HepG2 (cell line): ENCODE measurements around the gene MMP19. TPM values are rescaled to one million over a fixed set of nuclear protein-coding genes. Genes with fewer than 3 reads are reported as not detected.

Experiments
- ATAC-seq: fragments of 200-7000 bp; cut with Tn5 transposase; 3 replicates; pipeline ENCODE4 v1.9.1; 2020; ENCODE audit warnings: mild to moderate bottlenecking, moderate library complexity
- BruUV-seq: library from RNA; stranded (reverse); fragments of 400-500 nt; replicated peaks from 2 replicates; lab custom pipeline; 2021; lab: Mats Ljungman, UMichigan
- CTCF ChIA-PET: fragments of 300-600 bp; formaldehyde crosslinking; extraction: SDS; loops from one replicate; lab custom pipeline; 2021; ENCODE audit warnings: low total read pairs, inconsistent platforms, low intra/inter-chr PET ratio; lab: Yijun Ruan, JAX
- POLR2A ChIA-PET: fragments of 350-600 bp; sonication (Branson Sonifier 250); formaldehyde crosslinking; loops from one replicate; lab custom pipeline; 2020; ENCODE audit warnings: antibody characterized with exemption, inconsistent platforms; lab: Yijun Ruan, JAX
- DNase-seq: peaks from one replicate; pipeline ENCODE4 v3.0.0-alpha.2; 2015; ENCODE audit warnings: low spot score
- FAIRE-seq: peaks from 3 replicates; lab custom pipeline; 2011; peaks lifted over from hg19 to GRCh38; lab: Jason Lieb, UNC
- H2AFZ ChIP-seq: one replicate; pipeline ENCODE4 v1.6.1; 2011; ENCODE audit warnings: low read length, inconsistent platforms
- H3K27ac ChIP-seq: fragments of 300-600 bp; 3 replicates; pipeline ENCODE4 v1.8.0; 2011; ENCODE audit warnings: mixed run types, mild to moderate bottlenecking, mixed read lengths, low read length, inconsistent platforms; ENCODE audit not compliant: insufficient read depth; ENCODE audit errors: extremely low read length
- H3K27me3 ChIP-seq, 2 experiments: fragments of 200-600 bp in 1 of 2; 2 replicates in 1 of 2; 3 replicates in 1 of 2; pipeline versions ENCODE4 v1.6.0 to v1.8.0; 2011; ENCODE audit warnings: low read length in 2 of 2, mild to moderate bottlenecking in 2 of 2, moderate library complexity in 2 of 2, inconsistent platforms in 1 of 2; ENCODE audit not compliant: insufficient read depth in 2 of 2, control insufficient read depth in 1 of 2
- H3K36me3 ChIP-seq, 2 experiments: fragments of 200-600 bp in 1 of 2; replicated peaks in 1 of 2; 2 replicates in 1 of 2; 3 replicates in 1 of 2; pipeline versions ENCODE4 v1.5.1 to v1.8.0; 2011; ENCODE audit warnings: low read length in 2 of 2, inconsistent platforms in 1 of 2; ENCODE audit not compliant: insufficient read depth in 2 of 2, control insufficient read depth in 1 of 2
- H3K4me1 ChIP-seq: 2 replicates; pipeline ENCODE4 v1.5.1; 2012; ENCODE audit warnings: low read length, inconsistent platforms; ENCODE audit not compliant: insufficient read depth
- H3K4me2 ChIP-seq: 2 replicates; pipeline ENCODE4 v1.6.0; 2011; ENCODE audit warnings: low read depth, low read length, inconsistent platforms
- H3K4me3 ChIP-seq, 3 experiments: fragments of 200-600 bp in 1 of 3; sonication (generic), shearing (Covaris generic) in 1 of 3; replicated peaks in 1 of 3; 2 replicates each; pipeline ENCODE4 v1.5.1; 2011 to 2016; ENCODE audit warnings: low read length in 3 of 3, inconsistent platforms in 2 of 3, low read depth in 2 of 3, mild to moderate bottlenecking in 2 of 3, control low read depth in 1 of 3, mixed read lengths in 1 of 3; ENCODE audit not compliant: insufficient read depth in 1 of 3
- H3K79me2 ChIP-seq: one replicate; pipeline ENCODE4 v1.6.1; 2011; ENCODE audit warnings: low read length, inconsistent platforms; ENCODE audit not compliant: insufficient read depth
- H3K9ac ChIP-seq: 2 replicates; pipeline ENCODE4 v1.6.0; 2011; ENCODE audit warnings: mild to moderate bottlenecking, low read depth, low read length, inconsistent platforms; ENCODE audit not compliant: insufficient read depth
- H3K9me3 ChIP-seq: 2 replicates; pipeline ENCODE4 v1.5.1; 2012; ENCODE audit warnings: mild to moderate bottlenecking, low read length
- H4K20me1 ChIP-seq: 2 replicates; pipeline ENCODE4 v1.6.0; 2011; ENCODE audit warnings: inconsistent platforms, mild to moderate bottlenecking, low read length, moderate library complexity; ENCODE audit not compliant: insufficient read depth
- CREB3 ChIP-seq: sonication (generic); formaldehyde crosslinking; IDR thresholded peaks from 2 replicates; pipeline ENCODE4 v1.5.0; 2020; ENCODE audit warnings: missing genetic modification reagents
- GMEB2 ChIP-seq: IDR thresholded peaks from 2 replicates; pipeline ENCODE4 v1.6.1; 2016; ENCODE audit warnings: missing biosample characterization, missing genetic modification reagents, low read depth
- HOXA5 ChIP-seq: sonication (generic); formaldehyde crosslinking; IDR thresholded peaks from 2 replicates; pipeline ENCODE4 v1.4.0; 2020; ENCODE audit warnings: missing genetic modification reagents
- PLRG1 ChIP-seq: fragments of 450-650 bp; conservative IDR thresholded peaks from 2 replicates; pipeline ENCODE4 v1.6.1; 2016
- SALL1 ChIP-seq: sonication (generic); formaldehyde crosslinking; IDR thresholded peaks from 2 replicates; pipeline ENCODE4 v1.8.0; 2022; ENCODE audit warnings: mild to moderate bottlenecking, missing genetic modification reagents
- ZNF230 ChIP-seq: sonication (generic); formaldehyde crosslinking; IDR thresholded peaks from 2 replicates; pipeline ENCODE4 v1.4.0; 2020; ENCODE audit warnings: mild to moderate bottlenecking, missing genetic modification reagents
- ZNF253 ChIP-seq: sonication (generic); formaldehyde crosslinking; IDR thresholded peaks from 2 replicates; pipeline ENCODE4 v1.8.0; 2022; ENCODE audit warnings: mild to moderate bottlenecking, missing genetic modification reagents, borderline replicate concordance
- ZNF782 ChIP-seq: sonication (generic); formaldehyde crosslinking; IDR thresholded peaks from 2 replicates; pipeline ENCODE4 v1.4.0; 2020; ENCODE audit warnings: missing genetic modification reagents, mild to moderate bottlenecking, borderline replicate concordance
- WGBS: methylation state at CpG from one replicate; pipeline ENCODE4 v1.1.6; 2017; ENCODE audit warnings: low lambda C conversion rate; 5-methylcytosine and 5-hydroxymethylcytosine counted together
- in situ Hi-C: cut with HindIII; loops from 2 replicates; pipeline ENCODE4 v1.10.0; 2017; ENCODE audit warnings: low pct_unique_long_range_greater_than_20kb; ENCODE audit not compliant: extremely low pct_ligation_motif_present
- intact Hi-C: fragments of 100-400 bp; cut with micrococcal nuclease; formaldehyde crosslinking; loops from one replicate; pipeline ENCODE4 v1.10.0; 2022; ENCODE audit not compliant: unreplicated experiment
- polyA plus RNA-seq, 8 experiments: library from polyadenylated mRNA; depleted of rRNA in 3 of 8; stranded (reverse) in 7 of 8; unstranded in 1 of 8; fragments of >200 nt; fragmentation: Illumina TruSeq in 4 of 8; extraction: Trizol in 4 of 8; gene quantifications; 2 replicates each; pipeline versions ENCODE4 v1.2.1 to v1.2.3, GENCODE V29; 2011 to 2016; ENCODE audit warnings: low read depth in 4 of 8, missing spikeins in 1 of 8, mixed read lengths in 1 of 8; ENCODE audit not compliant: insufficient read depth in 1 of 8
- total RNA-seq, 5 experiments: library from RNA; depleted of rRNA; stranded (reverse); fragments of >200 nt; fragmentation: Illumina TruSeq; extraction: Trizol; gene quantifications; 2 replicates each; pipeline ENCODE4 v1.2.3, GENCODE V29; 2016; ENCODE audit warnings: low read depth in 1 of 5
- TF ChIP-seq, protein P1 (sequence below): sonication (generic); formaldehyde crosslinking; IDR thresholded peaks from 2 replicates; pipeline ENCODE4 v1.4.0; 2020; ENCODE audit warnings: missing genetic modification reagents
- TF ChIP-seq, protein P2 (sequence below): sonication (generic); formaldehyde crosslinking; IDR thresholded peaks from 2 replicates; pipeline ENCODE4 v1.4.0; 2020; ENCODE audit warnings: missing genetic modification reagents

The MMP19 gene
- total and polyA plus RNA-seq, 2 of the 13 experiments (the other 11 are each of a cell fraction or from before 2014, with no cell fraction given) = 0.07 to 0.08 TPM

DNA sequence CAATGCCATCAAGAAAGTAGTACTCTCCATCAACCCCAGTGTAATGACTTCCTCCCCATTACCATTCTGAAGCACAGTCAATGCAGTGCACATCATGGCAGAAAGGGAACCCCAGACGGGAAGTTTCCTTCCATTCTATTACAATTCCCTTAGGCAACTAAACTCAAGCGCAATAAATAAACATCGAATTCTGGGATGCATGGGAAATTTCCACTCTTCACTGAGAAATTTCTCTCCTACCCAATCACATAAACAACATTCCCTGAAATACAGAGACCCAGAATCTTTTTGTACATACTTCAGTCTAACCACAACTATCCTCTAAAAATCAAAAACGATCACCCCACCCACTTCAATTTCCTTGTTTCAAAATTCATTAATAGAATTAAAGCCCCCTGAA, 45.2 kb downstream of the MMP19 start:
- Histone ChIP-seq H4K20me1 (no peaks in the 10 kb centered on the region; the same call in 1 of the 2 replicates), H3K36me3 (peaks cover 11 to 88% of the 10 kb centered on the region in 2 experiments), H3K4me2 (no peak overlapping the region), H3K4me3 (no peak overlapping the region), H3K9ac (no peak overlapping the region), H3K27me3 (no peaks in the 10 kb centered on the region), H3K79me2 (no peaks in the 10 kb centered on the region), H2AFZ (no peak overlapping the region), H3K9me3 (no peaks in the 10 kb centered on the region), H3K27ac (no peak overlapping the region), H3K4me1 (no peaks in the 10 kb centered on the region)
- TSS peak; percentile 9 for BruUV-seq
- FAIRE-seq (no peak), DNase-seq (no peak), ATAC-seq (no peak)
- in situ Hi-C loops (loop anchor here (5.0 kb wide), 1 partner anchor 60 kb away; no protein-coding TSS in a partner anchor), intact Hi-C loops (loop anchor here (1.0 kb wide), 1 partner anchor 58 kb away; no protein-coding TSS in a partner anchor)
- ChIA-PET CTCF (interaction anchor here (2.0 kb wide), 1 partner anchor 59 kb away, joined by 15 read pairs; no protein-coding TSS in a partner anchor), POLR2A (interaction anchor here (1.0 to 1.2 kb wide), 3 partner anchors 20 to 59 kb away, joined by 3 read pairs; partner anchors contain the start of genes DNAJC14, ORMDL2 and SARNP)
- WGBS = 97% methylated on average over 4 of the region's 4 CpGs
- TF ChIP-seq CREB3 (CRISPR knock-in tag) = no peak
- TF ChIP-seq PLRG1 = no peak
- TF ChIP-seq SALL1 (CRISPR knock-in tag) = no peak
- no peak for TF ChIP-seq ZNF230 (CRISPR knock-in tag)
- TF ChIP-seq, protein P1, sequence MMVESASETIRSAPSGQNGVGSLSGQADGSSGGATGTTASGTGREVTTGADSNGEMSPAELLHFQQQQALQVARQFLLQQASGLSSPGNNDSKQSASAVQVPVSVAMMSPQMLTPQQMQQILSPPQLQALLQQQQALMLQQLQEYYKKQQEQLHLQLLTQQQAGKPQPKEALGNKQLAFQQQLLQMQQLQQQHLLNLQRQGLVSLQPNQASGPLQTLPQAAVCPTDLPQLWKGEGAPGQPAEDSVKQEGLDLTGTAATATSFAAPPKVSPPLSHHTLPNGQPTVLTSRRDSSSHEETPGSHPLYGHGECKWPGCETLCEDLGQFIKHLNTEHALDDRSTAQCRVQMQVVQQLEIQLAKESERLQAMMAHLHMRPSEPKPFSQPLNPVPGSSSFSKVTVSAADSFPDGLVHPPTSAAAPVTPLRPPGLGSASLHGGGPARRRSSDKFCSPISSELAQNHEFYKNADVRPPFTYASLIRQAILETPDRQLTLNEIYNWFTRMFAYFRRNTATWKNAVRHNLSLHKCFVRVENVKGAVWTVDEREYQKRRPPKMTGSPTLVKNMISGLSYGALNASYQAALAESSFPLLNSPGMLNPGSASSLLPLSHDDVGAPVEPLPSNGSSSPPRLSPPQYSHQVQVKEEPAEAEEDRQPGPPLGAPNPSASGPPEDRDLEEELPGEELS (CRISPR knock-in tag) = no peak
- TF ChIP-seq ZNF782 (CRISPR knock-in tag) = no peak
- TF ChIP-seq GMEB2 (CRISPR knock-in tag) = no peak
- no peak for TF ChIP-seq ZNF253 (CRISPR knock-in tag)
- TF ChIP-seq, protein P2, sequence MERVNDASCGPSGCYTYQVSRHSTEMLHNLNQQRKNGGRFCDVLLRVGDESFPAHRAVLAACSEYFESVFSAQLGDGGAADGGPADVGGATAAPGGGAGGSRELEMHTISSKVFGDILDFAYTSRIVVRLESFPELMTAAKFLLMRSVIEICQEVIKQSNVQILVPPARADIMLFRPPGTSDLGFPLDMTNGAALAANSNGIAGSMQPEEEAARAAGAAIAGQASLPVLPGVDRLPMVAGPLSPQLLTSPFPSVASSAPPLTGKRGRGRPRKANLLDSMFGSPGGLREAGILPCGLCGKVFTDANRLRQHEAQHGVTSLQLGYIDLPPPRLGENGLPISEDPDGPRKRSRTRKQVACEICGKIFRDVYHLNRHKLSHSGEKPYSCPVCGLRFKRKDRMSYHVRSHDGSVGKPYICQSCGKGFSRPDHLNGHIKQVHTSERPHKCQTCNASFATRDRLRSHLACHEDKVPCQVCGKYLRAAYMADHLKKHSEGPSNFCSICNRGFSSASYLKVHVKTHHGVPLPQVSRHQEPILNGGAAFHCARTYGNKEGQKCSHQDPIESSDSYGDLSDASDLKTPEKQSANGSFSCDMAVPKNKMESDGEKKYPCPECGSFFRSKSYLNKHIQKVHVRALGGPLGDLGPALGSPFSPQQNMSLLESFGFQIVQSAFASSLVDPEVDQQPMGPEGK (CRISPR knock-in tag) = no peak
- TF ChIP-seq HOXA5 (CRISPR knock-in tag) = no peak
